ENCODE measurements around the gene XRRA1. TPM values are rescaled to one million over a fixed set of nuclear protein-coding genes. Genes with fewer than 3 reads are reported as not detected.

XRRA1 gene
- total RNA-seq, 1 donor from 2014 or later, result 6.1 TPM

Small RNAs within 50 kb of the gene (small RNA-seq; reads per million reads assigned to genes)
- gene RN7SL239P (ENCODE audit: low replicate concordance) (not detected), gene RNU6-216P (ENCODE audit: low replicate concordance) (not detected)

Other genes with a start within 250 kb of the XRRA1 start
- 0.25 TPM for gene CHRDL2, start 217.7 kb downstream of the XRRA1 start, total RNA-seq
- gene RNF169, start 200.2 kb downstream of the XRRA1 start, total RNA-seq, result 22.6 TPM
- 22.9 TPM for gene SPCS2, start 175 bp upstream of the XRRA1 start, total RNA-seq
- gene NEU3, start 39.8 kb upstream of the XRRA1 start, total RNA-seq, result 14.5 TPM
- gene OR2AT4, start 147.8 kb upstream of the XRRA1 start, total RNA-seq, result not detected
- gene SLCO2B1, start 202.0 kb upstream of the XRRA1 start, total RNA-seq, result 10.3 TPM

Measured in temporal lobe (tissue), 2 donors.